GM18505 (cell line): Measurements from ENCODE around the gene TRMU.

Experiments used
- ATAC-seq: cut with Tn5 transposase; IDR thresholded peaks from one replicate; pipeline ENCODE4 v1.9.1; 2021; ENCODE audit not compliant: unreplicated experiment
- POLR2A ChIP-seq: IDR thresholded peaks from 4 replicates; pipeline ENCODE4 v1.6.1; 2011; ENCODE audit warnings: borderline replicate concordance; ENCODE audit not compliant: insufficient read depth, insufficient read length; ENCODE audit errors: extremely low read depth

TRMU gene

GRCh38 chr22:46318576-46318975 lies 16.9 kb upstream of the TRMU start:
- no peak for TF ChIP-seq POLR2A
- no peak for ATAC-seq

- TF ChIP-seq POLR2A = no peak
- no peak for ATAC-seq
These were observed 16.2 kb upstream of the TRMU start for GRCh38 chr22:46319319-46319718.

DNA sequence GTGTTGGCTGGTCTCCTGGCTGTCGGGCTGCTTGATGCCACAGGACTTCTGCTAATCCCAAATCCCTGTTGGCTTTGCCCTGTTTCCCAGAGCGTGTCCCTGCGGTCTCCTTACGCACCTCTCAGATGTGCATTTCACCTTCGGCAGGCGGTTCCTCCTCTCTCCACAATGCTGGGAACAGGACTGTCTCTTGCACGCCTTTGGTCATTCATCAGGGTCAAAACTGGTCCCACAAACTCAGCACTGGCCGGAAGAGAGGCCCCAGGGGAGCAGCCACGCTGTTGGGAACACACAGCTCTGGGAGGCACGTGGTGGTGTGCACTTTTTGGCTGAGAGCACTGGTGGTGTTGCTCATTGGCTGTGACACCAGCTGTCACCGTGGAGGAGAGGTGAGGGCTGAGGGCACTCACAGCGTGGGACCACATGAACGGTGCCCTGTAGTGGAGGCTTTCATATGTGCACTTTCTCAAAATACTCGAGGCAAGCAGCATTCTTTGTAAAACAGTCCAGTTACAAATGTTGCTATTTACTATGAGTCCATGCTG lies 15.3 kb upstream of the TRMU start:
- ATAC-seq = no peak
- no peak for TF ChIP-seq POLR2A

- no peak for ATAC-seq
- no peak for TF ChIP-seq POLR2A
These were observed 14.7 kb upstream of the TRMU start for GRCh38 chr22:46320716-46321386.

GRCh38 chr22:46322711-46323110 lies 12.8 kb upstream of the TRMU start:
- TF ChIP-seq POLR2A = no peak
- ATAC-seq = no peak

DNA sequence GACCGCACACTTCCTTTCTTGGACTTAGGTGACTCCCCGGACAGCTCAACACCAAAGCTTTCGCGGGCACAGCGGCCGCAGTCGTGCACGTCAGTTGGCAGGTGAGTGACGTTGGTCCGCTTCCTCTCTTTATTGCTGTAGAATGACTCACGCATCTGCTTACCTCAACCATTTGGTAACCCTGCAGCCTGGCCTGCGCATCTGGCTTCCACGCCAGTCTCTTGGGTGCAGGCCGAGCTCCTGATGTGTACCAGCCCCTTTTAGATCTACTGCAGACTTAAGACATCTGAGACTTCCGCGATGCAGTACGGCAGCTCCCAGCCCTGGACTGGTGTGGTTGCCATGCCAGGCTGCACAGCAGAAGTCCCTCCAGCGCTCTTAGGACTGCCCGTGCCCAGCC lies 12.4 kb upstream of the TRMU start:
- no peak for ATAC-seq
- no peak for TF ChIP-seq POLR2A

GRCh38 chr22:46326066-46326680 lies 9.3 kb upstream of the TRMU start:
- ATAC-seq = no peak
- TF ChIP-seq POLR2A = no peak

GRCh38 chr22:46327691-46328465 lies 7.6 kb upstream of the TRMU start:
- ATAC-seq = no peak
- TF ChIP-seq POLR2A = no peak

DNA sequence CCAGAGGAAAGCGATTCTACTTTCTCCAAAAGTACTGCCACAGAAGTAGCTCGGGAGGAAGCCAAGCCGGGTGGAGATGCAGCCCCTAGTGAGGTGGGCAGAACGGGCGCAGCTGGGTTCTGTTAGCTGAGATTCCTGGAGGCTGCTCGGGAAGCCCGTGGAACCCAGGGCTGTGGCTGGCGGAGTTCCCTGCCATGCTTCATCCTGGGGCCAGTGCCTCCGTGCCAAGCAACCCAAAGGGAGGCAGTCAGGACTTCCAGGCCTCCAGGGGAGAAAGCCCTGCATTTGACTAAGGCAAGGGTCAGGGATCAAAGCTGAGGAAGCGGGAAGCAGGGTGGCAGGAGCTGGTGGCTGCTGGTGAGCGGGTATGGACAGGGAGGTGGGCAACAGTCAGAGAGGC lies 6.7 kb upstream of the TRMU start:
- ATAC-seq = no peak
- TF ChIP-seq POLR2A = no peak

DNA sequence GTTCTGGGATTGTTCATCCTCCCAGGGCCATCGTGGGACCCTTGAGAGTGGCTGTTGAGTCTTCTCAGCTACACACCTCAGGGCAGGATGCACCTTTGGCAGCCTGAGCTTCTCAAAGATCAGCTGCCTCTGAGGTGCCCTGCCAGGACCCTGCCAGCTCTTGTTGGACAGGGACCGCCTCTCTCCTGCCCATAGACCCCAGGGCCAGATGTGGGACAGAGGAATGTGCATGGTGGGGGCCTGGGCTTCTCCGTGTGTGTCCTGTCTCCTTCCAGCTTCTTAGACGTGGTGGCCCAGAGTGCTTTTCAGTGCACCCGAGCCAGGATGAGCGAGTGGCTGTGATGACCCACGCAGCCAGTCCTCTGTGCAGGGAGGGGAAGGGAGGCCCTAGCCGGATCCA lies 5.9 kb upstream of the TRMU start:
- TF ChIP-seq POLR2A = no peak
- no peak for ATAC-seq

DNA sequence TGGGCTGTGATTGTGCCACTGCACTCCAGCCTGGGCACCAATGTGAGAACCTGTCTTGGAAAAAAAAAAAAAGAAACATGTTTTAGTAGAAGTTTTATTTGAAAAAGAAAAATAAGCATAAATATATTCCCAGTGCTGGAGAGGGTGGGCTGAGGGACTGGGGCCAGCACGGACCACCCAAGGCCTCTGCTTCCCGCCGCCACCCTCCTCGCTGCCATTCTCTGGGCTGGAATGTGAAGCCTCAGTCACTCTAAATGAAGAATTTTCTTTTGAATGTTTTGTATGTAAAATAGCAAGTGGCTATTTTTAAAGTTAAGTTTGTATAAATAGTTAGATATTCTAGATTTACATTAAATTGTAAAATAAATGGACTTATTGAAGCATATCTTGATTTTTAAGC lies 5.1 kb upstream of the TRMU start:
- no peak for TF ChIP-seq POLR2A
- ATAC-seq = no peak

GRCh38 chr22:46331496-46331895 lies 4.0 kb upstream of the TRMU start:
- ATAC-seq = no peak
- no peak for TF ChIP-seq POLR2A

DNA sequence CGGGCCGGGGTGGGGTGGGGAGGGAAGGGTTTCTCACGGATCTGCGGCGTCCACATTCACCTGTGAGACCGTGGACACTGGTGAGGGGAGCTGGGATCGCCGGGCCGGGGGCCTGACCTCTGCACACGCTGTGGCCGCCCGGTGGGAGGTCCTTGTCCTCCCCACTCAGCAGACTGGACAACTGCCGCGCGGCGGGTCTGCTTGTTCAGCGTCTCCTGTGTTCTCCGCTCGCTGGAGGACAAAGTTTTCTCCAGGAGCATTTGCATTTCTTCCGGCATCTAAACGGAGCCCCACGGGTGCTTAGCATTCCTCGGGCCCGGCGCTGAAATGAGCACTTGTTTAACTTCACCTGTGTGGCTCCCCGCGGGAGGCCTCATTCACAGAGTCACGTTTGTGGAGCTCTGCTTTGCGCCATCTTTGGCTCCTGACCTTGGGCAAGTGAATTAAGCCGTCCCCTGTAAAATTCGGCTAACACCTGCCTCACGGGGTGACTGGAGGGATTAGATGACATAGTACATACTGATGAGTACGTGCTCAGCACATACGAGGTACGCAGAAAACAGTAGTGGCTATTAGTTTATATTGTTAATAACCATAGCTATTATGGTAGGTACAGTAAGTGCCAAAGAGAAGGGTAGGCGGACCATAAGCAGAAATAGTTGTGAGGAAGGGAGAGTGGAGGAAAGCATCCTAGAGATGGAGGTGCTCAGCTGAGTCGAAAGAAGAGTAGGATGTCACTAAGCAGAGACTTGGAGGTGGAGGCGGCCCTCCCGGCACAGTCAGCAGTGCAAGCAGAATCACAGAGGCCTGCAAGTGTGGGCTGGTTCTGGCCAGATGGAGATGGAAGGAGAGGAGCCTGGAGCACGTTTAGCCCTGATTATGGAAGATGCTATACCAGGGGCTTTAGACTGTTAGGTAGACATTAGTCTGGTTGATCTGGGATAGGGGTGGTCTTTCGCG lies 885 bp downstream of the TRMU start:
- peak; percentile 12 for ATAC-seq

More for the DNA sequence above, 885 bp downstream of the TRMU start:
- TF ChIP-seq POLR2A = no peak
